HG02759 (cell line): Measurements from ENCODE around the gene MAPT.
A peak's percentile ranks its signal among the peaks of the same experiment; 100 is the strongest.
"Not testable (repeated sequence)": the region's sequence is repeated elsewhere in the genome, so short reads cannot be mapped to it uniquely, and the experiment has no call there.

Experiments used
- ATAC-seq: cut with Tn5 transposase; IDR thresholded peaks from one replicate; pipeline ENCODE4 v1.9.1; 2021; ENCODE audit warnings: mild to moderate bottlenecking, moderate library complexity; ENCODE audit not compliant: unreplicated experiment

The MAPT gene

DNA sequence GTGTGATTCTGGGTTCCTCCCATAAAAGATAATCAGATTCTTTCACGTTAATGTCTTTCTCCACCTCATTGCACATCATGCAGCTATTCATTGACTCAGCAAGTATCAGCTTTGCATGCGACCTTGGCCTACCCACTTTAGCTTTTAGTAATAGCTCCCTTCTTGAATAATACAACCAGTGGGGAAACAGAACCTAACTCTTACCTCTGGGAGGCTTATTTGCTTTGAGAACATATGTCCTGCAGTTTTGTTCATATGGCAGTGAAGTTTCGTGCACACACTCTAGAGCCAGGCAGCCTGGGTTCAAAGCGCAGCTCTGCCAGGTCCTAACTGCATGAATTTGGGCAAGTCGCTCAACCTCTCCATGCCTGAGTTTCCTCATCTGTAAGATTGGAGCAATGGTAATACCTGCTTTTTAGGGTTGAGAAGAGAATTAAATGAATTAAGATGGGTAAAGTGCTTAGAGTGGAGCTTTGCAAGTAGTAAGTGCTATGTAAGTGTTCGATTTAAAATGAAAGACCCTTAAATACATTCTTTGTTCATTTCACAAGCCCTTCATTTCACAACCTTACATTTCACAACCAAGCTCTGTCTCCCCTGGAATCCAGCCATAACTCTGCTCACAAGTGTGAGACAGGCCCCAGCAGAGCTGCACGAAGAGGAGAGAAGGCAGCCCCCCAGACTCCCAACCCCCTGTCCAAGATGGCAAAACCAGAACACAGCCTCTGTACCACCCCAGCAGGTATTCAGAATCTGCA, 29.3 kb downstream of the MAPT start:
- no peak for ATAC-seq

DNA sequence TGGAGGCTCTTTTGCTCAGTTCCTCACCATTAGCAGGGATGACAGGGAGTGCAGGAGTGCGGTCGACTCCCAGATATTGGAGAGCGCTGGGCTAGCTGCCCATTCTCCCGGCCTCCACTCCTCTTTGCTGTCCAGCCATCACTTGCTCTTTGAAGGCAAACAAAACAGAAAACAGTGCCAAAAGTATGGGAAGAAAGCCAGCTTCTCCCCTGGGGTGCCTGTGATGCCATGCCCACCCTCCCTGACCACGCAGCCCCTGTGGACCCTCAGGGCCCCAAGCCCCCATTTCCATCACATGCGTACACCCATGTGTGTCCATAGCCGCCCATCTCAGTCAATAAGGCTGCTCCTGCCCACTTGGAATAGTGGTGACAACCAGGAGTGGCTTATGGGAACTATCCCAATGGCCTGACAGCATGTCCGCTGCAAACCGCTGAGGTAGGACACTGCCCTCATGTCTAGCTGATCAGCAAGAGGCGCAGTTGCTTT, 30.0 kb downstream of the MAPT start:
- no peak for ATAC-seq

DNA sequence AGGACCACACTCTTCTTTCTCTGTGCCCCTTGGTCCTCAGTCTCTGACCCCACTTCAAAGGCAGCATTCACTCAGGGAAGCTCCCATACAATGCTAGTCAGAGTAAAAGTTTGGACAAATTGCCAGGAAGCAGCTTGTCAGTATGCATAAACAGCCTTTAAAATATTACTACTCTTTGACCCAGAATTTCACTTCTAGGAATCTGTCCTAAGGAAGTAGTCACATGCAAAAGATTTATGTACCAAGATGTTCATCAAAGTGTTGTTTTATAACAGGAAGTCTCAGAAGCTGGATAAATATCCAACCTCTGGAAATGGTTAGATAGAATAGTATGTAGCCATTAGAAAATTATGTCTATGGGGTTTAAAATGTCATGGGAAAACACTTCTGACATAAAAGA, 31.0 kb downstream of the MAPT start:
- ATAC-seq, result no peak

DNA sequence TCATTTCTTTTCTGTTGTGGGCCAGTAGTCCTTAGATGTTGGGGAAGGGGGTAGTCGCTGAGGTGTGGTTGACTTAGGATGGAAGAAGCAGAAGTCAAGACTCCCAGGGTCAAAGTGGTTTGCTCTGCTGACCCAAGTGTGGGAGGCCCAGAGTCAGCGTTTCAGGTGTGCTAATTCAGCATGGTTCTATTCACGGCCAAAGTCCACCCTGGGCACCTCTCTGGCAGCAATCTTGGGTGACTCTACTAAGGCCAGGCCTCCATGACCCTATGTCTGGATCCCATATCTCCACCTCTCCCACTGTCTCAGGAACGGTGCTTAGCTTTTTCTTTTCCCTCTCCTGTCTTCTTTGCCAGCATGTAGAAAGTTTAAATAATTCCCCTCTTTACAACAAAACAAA, 32.9 kb downstream of the MAPT start:
- no peak for ATAC-seq

DNA sequence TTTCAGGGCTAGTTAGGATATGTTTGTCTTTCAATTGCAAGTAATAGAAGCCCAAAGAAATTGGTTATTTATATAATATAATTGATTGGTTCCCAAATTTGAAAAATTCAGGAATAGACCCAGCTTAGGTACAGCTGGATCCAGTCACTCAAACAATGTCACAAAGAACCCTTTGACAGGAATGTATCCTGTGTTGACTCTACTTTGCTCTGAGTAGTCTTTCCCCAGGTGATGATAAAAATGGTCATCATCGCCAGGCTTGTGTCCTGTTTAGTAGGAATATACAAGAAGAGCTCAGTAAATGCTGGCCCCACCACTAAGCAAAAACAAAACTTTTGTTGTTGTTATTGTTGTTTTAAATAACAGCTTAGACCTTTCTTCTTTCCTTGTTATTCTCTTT, 35.0 kb downstream of the MAPT start:
- no peak for ATAC-seq

DNA sequence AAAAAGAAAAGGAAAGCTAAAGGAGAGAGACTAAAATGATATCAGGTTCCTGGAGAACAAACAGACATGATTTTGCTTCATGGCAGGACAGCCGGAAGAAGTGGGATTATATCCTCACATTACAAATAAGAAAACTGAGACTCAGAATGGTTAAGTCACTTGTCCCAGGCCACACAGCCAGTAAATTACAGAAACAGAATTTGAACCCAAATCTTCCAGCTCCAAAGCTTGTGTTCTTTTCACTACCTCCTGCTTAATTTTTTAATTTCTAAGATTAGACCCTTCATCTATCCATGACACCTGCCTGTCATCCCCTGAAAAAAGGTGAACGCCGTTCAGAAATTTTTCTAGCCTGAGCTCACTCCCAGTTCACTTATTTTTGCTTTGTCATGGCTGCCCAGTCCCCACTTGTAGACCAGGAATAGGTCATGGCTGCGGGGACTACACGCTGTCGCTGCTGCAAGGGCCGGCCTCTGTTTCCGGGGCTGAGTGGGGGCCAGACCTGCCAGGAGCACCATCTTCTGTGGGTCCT, 36.1 kb downstream of the MAPT start:
- ATAC-seq, result no peak

DNA sequence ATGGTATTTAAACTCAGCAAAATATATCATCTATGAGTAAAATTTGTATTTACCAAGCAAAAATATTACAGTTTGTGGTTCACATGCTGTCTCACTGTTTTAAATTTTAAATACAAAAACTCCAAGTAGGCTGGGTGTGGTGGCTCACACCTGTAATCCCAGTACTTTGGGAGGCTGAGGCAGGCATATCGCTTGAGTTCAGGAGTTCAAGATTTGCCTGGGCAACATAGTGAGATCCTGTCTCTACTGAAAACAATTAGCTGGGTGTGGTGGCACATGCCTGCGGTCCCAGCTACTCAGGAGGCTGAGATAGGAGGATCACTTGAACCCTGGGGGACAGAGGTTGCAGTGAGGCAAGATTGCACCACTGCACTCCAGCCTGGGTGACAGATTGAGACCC, 37.3 kb downstream of the MAPT start:
- no peak for ATAC-seq

DNA sequence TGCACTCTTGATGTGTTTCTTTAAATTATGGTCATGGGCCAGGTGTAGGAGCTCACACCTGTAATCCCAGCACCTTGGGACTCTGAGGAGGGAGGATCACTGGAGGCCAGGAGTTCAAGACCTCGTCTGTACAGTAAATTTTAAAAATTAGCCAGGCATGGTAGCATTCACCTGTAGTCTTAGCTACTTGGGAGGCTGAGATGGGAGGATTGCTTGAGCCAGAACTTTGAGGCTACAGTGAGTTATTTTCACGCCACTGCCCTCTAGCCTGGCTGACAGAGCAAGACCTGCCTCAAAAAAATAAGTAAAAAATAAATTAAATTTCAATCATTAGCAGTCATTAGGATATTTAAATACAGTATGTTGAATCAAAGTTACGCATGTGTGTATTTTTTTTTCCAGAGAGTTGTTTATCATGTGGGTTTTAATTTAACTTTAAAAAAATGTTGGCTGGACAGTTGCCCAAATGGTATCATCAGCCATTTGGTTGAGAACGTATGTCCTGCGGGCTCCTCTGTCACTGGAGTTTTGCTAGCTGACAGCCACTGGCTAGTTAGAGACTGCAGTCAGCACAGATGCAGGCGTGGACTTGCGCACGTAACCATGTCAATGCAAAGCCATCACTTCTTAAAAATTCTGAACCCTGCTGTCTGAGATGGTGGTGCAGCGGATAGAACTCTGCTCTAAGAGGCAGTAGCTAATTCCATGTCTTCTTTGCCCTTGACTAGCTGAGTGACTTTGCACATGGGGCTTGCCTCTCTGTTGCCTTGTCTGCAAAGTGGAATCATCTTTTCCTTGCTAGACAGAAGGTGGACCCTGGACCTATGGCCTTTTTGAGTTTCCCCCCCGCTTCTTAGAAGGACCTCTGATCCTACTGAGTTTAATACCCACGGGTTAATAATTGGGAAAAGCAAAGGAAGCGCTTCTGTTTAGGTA, 40.0 kb downstream of the MAPT start:
- ATAC-seq, result no peak

DNA sequence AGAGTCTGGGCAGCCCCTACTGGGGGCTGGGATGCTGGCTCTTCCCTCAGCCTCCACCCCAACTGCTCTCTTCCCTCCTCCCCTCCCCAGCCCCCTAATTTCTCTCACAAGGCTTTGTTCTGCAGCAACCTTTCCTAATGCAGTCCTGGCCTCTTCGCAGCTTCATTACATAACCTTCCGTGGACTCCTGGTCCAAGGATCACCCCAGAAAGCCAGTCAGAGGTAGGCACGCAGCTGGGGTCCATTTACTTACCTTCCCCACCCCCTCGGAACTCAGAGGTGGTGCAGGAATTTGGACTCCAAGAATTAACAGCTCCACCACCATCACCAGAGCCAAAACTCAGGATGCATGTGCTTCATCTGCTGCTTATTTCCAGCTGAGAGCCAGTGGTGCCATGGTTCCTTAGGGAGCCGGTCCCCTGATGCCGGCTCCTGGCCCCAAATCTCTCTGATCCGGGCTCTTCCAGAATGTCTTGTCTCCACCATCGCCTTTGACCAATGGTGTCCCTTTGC, 40.9 kb downstream of the MAPT start:
- ATAC-seq, result no peak

DNA sequence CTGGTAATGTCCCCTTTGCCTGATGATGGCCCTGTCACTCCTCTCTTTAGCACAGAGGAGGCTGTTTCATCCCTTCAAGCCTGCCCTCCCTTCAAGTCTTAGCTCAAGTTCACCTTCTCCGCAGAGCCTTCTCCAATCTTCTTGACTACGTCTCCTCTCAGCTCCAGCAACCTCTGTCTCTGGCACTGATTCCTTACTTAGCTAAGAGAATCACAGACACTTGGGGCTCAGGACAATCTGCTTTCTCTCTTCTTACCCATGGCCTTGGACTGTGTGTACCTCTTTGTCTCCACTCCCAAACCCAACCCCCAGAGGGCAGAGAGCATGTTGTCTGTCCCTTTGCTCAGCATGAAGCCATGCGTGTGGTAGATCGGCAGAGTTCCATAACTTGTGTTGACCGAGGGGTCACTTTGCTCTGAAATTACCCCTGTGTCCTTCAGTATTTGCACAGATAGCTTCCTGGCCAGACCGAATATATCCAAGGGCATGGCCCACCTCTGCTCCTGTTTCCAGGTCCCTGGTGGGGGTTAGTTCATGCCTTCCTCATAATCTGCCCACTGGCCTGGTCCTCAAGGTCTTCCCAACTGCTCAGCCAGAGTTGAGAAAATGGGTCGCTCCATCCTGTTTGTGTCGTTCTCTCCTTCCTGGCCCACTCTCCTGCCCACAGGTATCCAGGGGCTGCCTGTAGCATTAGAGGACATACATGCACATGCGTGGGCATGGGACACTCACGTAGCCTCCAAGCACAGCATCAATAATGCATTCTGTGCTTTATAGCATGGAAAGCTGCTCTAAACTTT, 41.6 kb downstream of the MAPT start:
- no peak for ATAC-seq

DNA sequence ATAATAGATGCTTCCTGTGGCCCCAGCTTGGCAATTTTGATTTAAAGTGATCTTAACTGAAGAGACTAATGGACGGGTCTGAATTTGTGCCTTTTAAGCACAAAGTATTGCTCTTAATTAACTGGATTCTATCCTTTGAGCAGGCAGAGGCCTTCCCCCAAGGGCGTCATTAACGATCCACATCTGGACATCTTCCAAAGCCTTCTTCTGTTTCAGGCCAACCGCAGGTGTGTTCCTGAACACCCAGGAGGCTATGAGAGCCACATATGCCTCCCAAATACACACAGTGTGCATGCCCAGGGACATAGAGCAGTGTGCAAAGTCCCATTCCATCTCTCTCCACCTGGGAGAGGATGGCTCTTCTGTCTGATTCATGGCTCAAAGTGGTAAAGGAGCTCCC, 42.3 kb downstream of the MAPT start:
- no peak for ATAC-seq

DNA sequence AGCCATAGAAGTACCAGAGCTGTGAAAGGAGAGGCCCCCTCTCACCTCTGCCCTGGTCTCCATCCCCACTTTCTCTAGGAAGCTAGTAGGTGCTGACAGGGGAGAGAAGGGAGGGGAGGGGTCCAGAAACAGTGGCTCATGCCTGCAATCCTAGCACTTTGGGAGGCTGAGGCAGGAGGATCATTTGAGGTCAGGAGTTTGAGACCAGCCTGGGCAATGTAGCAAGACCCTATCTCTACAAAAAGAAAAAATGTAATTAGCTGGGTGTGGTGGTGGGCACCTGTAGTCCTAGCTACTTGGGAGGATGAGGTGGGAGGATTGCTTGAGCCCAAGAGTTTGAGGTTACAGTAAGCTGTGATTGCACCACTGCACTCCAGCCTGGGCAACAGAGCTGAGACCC, 42.8 kb downstream of the MAPT start:
- not testable (repeated sequence) for ATAC-seq

DNA sequence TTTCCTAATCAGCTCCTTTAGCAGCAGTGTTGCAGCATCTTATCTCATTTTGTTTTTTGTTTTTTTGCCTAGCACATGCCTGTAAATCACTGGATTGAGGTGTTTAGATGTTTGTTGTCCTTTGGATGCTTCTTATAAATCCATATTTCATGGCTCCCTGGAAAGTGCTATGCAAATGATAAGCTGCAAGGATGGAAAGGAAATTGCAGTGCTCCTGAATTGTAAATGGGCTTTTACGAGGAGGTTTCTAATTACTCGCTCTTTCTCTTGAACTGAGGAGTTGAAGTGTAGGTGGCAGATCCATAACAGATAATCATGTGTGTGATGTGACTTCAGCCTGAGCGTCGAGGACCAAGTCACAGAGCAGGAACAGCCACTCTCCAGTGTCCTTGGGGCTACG, 45.0 kb downstream of the MAPT start:
- ATAC-seq, result no peak

DNA sequence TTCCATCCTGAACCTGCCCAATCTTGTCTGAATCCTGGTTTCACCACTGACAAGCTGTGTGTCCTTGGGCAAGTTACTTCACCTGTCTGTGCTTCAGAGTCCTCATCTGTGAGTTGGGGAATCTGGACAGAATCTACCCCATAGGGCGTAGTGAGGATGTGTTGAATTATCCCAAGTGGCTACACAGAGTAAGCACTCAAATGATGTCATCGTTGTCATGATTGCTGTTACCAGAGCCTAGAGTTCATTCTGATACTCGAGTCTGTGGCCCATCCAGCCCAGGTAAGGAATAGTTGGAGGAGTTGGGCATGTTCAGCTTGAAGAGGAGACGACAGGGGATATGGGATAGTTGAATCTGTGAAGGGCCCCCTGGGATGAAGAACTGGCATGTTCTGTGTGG, 45.9 kb downstream of the MAPT start:
- ATAC-seq, result no peak

DNA sequence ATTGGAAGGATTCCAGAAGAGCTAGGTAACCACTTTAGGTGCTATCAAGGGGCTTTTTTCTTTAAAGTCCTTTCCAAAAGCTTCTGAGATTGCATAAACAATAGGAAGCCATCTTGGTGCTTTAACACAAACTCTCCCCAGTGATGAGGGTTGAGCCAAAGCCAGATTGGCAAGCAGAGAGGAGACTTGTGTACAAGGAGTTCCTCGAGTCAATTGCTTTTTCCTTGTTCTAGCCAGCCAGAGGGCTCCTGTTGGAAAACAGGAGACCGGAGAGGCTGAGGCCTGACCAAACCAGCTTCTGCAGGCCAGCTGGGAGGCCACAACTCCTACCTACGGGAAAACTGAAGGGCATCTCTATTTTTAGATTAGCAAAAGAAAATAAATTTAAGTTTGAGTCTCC, 46.5 kb downstream of the MAPT start:
- ATAC-seq, result no peak

DNA sequence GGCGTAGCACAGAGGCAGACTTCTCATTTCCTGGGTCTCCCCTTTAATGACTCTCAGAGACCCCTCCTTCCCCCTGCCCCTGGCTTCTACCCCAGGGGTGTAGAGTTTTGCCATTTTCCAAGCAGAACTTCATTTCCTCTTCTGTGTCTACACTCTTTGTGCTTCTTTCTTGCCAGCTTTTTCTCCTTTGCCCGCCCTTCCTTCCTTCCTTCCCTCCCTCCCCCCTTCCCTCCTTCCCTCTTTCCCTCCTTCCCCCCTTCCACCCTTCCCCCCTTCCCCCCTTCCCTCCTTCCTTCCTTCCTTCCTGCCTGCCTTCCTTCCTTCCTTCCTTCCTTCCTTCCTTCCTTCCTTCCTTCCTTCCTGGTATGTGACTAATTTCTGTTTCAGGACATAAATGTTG, 47.0 kb downstream of the MAPT start:
- ATAC-seq, result no peak

DNA sequence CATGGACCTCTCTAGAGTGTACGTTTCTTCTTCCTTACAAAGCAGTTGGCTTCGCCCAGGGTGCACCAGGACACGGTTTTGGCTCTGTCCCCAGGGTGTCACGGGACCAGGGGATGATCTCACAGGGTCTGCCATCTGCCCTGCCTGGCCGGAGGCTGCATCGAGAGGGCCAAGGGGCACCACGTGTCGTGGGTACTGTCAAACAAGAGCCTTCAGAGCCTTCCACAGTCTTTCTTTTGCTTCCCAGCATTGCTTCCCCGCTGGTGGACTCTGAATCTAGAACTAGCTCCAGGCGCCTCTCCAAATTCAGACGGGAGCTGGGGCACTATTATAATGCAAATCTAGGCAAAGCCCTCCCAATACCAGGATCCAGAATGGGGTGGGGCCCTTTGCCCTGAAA, 47.9 kb downstream of the MAPT start:
- no peak for ATAC-seq

DNA sequence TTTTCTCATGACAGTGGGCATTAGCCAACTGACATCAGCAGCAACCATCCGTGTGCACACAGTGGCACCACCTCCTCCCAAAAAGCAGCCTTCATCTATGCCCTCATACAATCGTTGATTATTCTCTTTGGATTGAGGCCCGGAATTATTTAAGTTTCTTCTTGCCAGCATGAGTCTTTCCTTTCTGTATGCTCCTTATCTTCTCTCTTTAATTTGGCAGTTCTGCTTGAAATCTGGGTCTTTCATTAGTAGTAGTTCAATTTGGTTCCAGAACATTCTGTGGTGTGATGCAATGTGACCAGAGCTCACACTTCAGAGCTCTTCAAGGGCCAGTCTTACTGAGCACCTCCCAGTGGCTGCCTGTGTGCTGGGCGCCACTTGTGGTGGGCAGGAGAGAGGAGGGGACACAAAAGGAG, 52.5 kb downstream of the MAPT start:
- ATAC-seq, result no peak

DNA sequence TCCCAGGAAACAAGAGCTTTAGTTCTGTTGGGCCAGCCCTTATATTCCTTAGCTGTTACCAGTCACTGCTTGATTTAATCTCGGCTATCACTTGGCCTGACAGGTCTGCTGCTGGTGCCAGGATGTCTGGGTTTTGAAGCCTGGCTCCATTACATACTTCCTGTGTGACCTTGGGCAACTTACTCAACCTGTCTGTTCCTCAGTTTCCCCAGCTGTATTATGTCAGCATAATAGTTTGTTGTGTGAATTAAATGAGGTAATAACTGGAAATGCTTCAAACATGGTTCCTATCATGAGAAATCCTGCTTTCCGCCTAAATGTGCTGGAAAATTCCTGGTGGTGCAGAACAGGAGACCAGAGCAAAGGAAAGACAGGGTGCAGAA, 54.1 kb downstream of the MAPT start:
- ATAC-seq, result no peak

DNA sequence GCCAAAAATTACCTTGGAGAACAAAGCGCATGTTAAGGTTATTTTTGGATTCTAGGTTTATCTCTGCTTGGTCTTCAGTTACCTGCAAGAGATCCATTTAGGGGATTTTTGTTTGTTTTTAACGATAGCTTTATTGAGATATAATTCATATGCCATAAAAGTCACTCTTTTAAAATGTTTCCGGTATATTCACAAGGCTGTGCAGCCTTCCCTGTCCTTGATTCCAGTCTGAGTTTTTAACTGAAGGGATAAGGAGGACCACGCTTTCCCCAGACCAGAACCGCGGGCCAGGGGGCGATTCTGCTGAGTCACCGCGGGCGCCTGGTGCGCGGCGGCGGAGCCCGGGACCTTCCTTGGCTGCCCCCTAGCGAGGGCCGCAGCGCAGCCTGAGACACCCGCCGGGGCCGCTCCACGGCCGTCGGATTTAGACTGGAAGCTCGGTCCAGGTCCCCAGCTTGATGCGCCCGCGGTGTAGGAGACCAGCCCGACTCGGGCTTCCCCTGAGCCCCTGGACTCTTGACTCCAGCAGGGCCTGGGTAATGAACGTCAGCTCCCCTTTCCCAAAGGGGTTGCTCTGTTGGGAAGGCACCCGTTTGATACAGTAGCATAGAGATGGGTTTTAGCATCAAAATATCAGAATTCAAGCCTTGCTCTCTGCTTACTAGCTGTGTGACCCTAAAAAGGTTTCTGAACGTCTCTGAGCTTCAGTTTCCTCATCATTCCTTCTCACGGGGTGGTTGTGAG, 54.7 kb downstream of the MAPT start:
- ATAC-seq, result peak; percentile 58
